K562 (cell line): ENCODE data around the gene RPS2. TPM values are rescaled to one million over a fixed set of nuclear protein-coding genes. Genes with fewer than 3 reads are reported as not detected.
A peak's percentile ranks its signal among the peaks of the same experiment; 100 is the strongest.

Experiments used
- BACH1 ChIP-seq: fragments of 200-800 bp; sonication (Bioruptor generic); IDR thresholded peaks from 2 replicates; pipeline ENCODE4 v1.6.1; 2016; ENCODE audit warnings: missing genetic modification characterization, missing compliant biosample characterization
- CCAR2 ChIP-seq: fragments of 200-400 bp; formaldehyde crosslinking; IDR thresholded peaks from 2 replicates; pipeline ENCODE4 v1.6.1; 2017; ENCODE audit warnings: mild to moderate bottlenecking, low read depth, low read length
- CHCHD3 ChIP-seq: fragments of 250-450 bp; sonication (Bioruptor Pico); IDR thresholded peaks from 2 replicates; pipeline ENCODE4 v2.1.2; 2022; ENCODE audit warnings: mild to moderate bottlenecking
- CXXC5 ChIP-seq: fragments of 250-450 bp; sonication (Bioruptor Pico); IDR thresholded peaks from 2 replicates; pipeline ENCODE4 v1.8.0; 2022; ENCODE audit warnings: inconsistent platforms, mild to moderate bottlenecking, moderate library complexity
- ELF4 ChIP-seq: fragments of 450-650 bp; formaldehyde crosslinking; IDR thresholded peaks from 2 replicates; pipeline ENCODE4 v1.4.0; 2022; ENCODE audit warnings: missing genetic modification characterization
- ESRRA ChIP-seq: fragments of 450-650 bp; IDR thresholded peaks from 2 replicates; pipeline ENCODE4 v1.6.1; 2014; ENCODE audit warnings: low read depth, mild to moderate bottlenecking, moderate library complexity, borderline replicate concordance
- FOXJ2 ChIP-seq: fragments of 200-800 bp; sonication (Bioruptor generic); IDR thresholded peaks from 2 replicates; pipeline ENCODE4 v1.6.1; 2016; ENCODE audit warnings: missing genetic modification characterization, missing compliant biosample characterization
- GMEB1 ChIP-seq: fragments of 250-450 bp; sonication (Bioruptor Pico); IDR thresholded peaks from 2 replicates; pipeline ENCODE4 v1.4.0; 2020; ENCODE audit warnings: mild to moderate bottlenecking
- HDAC1 ChIP-seq, 2 experiments: fragments of 450-650 bp; IDR thresholded peaks; 2 replicates each; pipeline ENCODE4 v1.6.1; 2016 to 2017; ENCODE audit warnings: inconsistent platforms in 1 of 2, mild to moderate bottlenecking in 1 of 2, moderate library complexity in 1 of 2
- KAT8 ChIP-seq: fragments of 450-650 bp; IDR thresholded peaks from 2 replicates; pipeline ENCODE4 v1.6.1; 2016; ENCODE audit warnings: low read depth, mild to moderate bottlenecking
- MAFK ChIP-seq: IDR thresholded peaks from 2 replicates; pipeline ENCODE4 v1.6.1; 2011; ENCODE audit warnings: low read length, improper control_type of control experiment
- MCM7 ChIP-seq, 2 experiments: fragments of 450-650 bp; IDR thresholded peaks; 2 replicates each; pipeline ENCODE4 v1.6.1; 2016 to 2018
- MYC ChIP-seq, 2 experiments: fragments of 250-450 bp in 1 of 2; sonication (Bioruptor Pico) in 1 of 2; IDR thresholded peaks; 2 replicates each; pipeline versions ENCODE4 v1.5.1 to v1.6.1; 2012 to 2021; ENCODE audit warnings: low read depth in 2 of 2, borderline replicate concordance in 1 of 2, improper control_type of control experiment in 1 of 2, low read length in 1 of 2, mild to moderate bottlenecking in 1 of 2, moderate library complexity in 1 of 2
- PHF8 ChIP-seq: fragments of 200-600 bp; sonication (generic); IDR thresholded peaks from 2 replicates; pipeline ENCODE4 v1.6.1; 2012; ENCODE audit warnings: mixed run types, mild to moderate bottlenecking, inconsistent platforms, low read length, moderate library complexity, borderline replicate concordance
- PPARD ChIP-seq: fragments of 250-450 bp; sonication (Bioruptor Pico); IDR thresholded peaks from 2 replicates; pipeline ENCODE4 v1.8.0; 2022; ENCODE audit warnings: inconsistent platforms, mild to moderate bottlenecking, moderate library complexity
- RAD21 ChIP-seq, 2 experiments: fragments of 250-450 bp in 1 of 2; fragments of 450-650 bp in 1 of 2; sonication (Bioruptor Pico) in 1 of 2; formaldehyde crosslinking in 1 of 2; IDR thresholded peaks in 1 of 2; conservative IDR thresholded peaks in 1 of 2; 2 replicates each; pipeline versions ENCODE4 v1.4.0 to v1.8.0; 2020 to 2022; ENCODE audit warnings: mild to moderate bottlenecking in 2 of 2, moderate library complexity in 1 of 2
- RBBP5 ChIP-seq: fragments of 200-600 bp; sonication (generic); IDR thresholded peaks from 2 replicates; pipeline ENCODE4 v1.6.1; 2012; ENCODE audit warnings: borderline replicate concordance, mild to moderate bottlenecking, low read length, control low read depth, inconsistent platforms; ENCODE audit not compliant: insufficient read depth, poor library complexity, severe bottlenecking
- SNRNP70 ChIP-seq: fragments of 200-400 bp; formaldehyde crosslinking; optimal IDR thresholded peaks from 2 replicates; pipeline ENCODE3; 2017; ENCODE audit warnings: low read depth, low read length
- TBP ChIP-seq: optimal IDR thresholded peaks from 2 replicates; pipeline ENCODE3; 2011; ENCODE audit warnings: low read depth, low read length, improper control_type of control experiment
- WHSC1 ChIP-seq: IDR thresholded peaks from one replicate; pipeline ENCODE4 v1.6.1; 2012; ENCODE audit warnings: low read length, control low read depth, inconsistent platforms
- ZNF347 ChIP-seq: fragments of 450-650 bp; formaldehyde crosslinking; IDR thresholded peaks from 2 replicates; pipeline ENCODE4 v1.4.0; 2020; ENCODE audit warnings: low read depth, mild to moderate bottlenecking, moderate library complexity
- ZNF395 ChIP-seq: fragments of 200-800 bp; sonication (Bioruptor generic); IDR thresholded peaks from 2 replicates; pipeline ENCODE4 v1.6.1; 2017; ENCODE audit warnings: missing genetic modification characterization, missing compliant biosample characterization
- ZNF583 ChIP-seq: fragments of 250-450 bp; sonication (Bioruptor Pico); IDR thresholded peaks from 2 replicates; pipeline ENCODE4 v1.4.0; 2020
- ZNF584 ChIP-seq: fragments of 200-800 bp; sonication (Bioruptor generic); IDR thresholded peaks from 2 replicates; pipeline ENCODE4 v1.6.1; 2016; ENCODE audit warnings: low read depth, mild to moderate bottlenecking, missing genetic modification characterization, missing compliant biosample characterization
- polyA plus RNA-seq, 8 experiments: library from polyadenylated mRNA; depleted of rRNA in 4 of 8; stranded (reverse) in 5 of 8; unstranded in 3 of 8; fragments of >200 nt; fragmentation: Nextera tagmentation in 2 of 8; fragmentation: Illumina TruSeq in 1 of 8; extraction: Ambion mirVana in 2 of 8; extraction: Trizol in 1 of 8; gene quantifications; 2 replicates each; pipeline versions ENCODE4 v1.2.1 to v1.2.3, GENCODE V29; 2011 to 2014; ENCODE audit warnings: inconsistent platforms in 1 of 8, missing spikeins in 1 of 8
- total RNA-seq, 7 experiments: library from RNA; depleted of rRNA in 6 of 7; stranded (reverse); fragments of >200 nt in 6 of 7; fragmentation: Illumina TruSeq in 2 of 7; extraction: Trizol in 2 of 7; gene quantifications; 2 replicates each; pipeline versions ENCODE4 v1.2.1 to v1.2.3, GENCODE V29; 2011 to 2021; ENCODE audit warnings: low replicate concordance in 1 of 7

Gene RPS2
- total and polyA plus RNA-seq, 9 of the 15 experiments (the other 6 are each of a cell fraction or from before 2014, with no cell fraction given): 834 to 4,794 (median 3,793) TPM

DNA sequence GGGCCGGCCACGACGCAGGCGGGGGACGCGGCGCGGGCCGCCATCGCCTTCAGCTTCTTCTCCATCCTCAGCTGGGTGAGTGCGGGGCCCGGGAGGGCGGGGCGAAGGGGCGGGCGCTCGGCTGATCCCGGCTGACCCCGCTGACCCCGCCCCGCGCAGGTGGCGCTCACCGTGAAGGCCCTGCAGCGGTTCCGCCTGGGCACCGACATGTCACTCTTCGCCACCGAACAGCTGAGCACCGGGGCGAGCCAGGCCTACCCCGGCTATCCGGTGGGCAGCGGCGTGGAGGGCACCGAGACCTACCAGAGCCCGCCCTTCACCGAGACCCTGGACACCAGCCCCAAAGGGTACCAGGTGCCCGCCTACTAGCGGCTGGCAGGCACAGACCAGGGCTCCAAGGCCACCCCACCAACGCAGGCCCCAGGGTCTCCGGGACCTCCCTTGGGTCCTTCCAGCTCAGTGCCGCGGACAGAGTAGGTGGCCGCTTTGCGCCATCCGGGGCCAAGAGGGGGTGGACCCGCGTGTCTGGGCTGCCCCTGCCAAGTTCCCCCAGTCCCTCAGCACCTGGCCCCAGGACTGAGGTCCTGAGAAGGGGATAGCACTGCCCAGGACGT lies 28.2 kb upstream of the RPS2 start (continued):
- TF ChIP-seq MYC (IDR thresholded peaks at IDR 0.05; ENCODE audit: low read depth, low read length) (no peak), MYC (CRISPR knock-in tag; IDR thresholded peaks at IDR 0.05; ENCODE audit: borderline replicate concordance, low read depth) (no peak; the same call in 1 of the 2 replicates), PHF8 (no peak), GMEB1 (CRISPR knock-in tag) (no peak), ZNF395 (CRISPR knock-in tag) (peak; percentile 20; the same call in 1 of the 2 replicates), HDAC1 (IDR thresholded peaks at IDR 0.05) (no peak), TBP (peak; percentile 0), ZNF347 (CRISPR knock-in tag) (no peak), ELF4 (CRISPR knock-in tag) (no peak), CCAR2 (no peak), MAFK (no peak), CXXC5 (peak; percentile 29; the same call in 1 of the 2 replicates), ZNF584 (CRISPR knock-in tag) (no peak), BACH1 (tag) (no peak), RAD21 (CRISPR knock-in tag; conservative IDR thresholded peaks at IDR 0.05 in 1 of 2, IDR thresholded peaks at IDR 0.05 in 1 of 2) (no peak), FOXJ2 (tag) (no peak), ESRRA (0 out of 2 replicates have a peak, but pooled peaks have one; percentile 26), RBBP5 (peak; percentile 37), CHCHD3 (CRISPR knock-in tag) (no peak), PPARD (CRISPR knock-in tag) (no peak), SNRNP70 (no peak), WHSC1 (no peak), ZNF583 (CRISPR knock-in tag) (no peak), MCM7 (IDR thresholded peaks at IDR 0.05) (no peak), KAT8 (no peak)
